Activated T-cell treated with anti-CD3 and anti-CD28 coated beads, Interleukin-2, amount 50 U/mL, for 24 hours (primary cell): ENCODE measurements around the gene HVCN1.
"Not testable (repeated sequence)": the region's sequence is repeated elsewhere in the genome, so short reads cannot be mapped to it uniquely, and the experiment has no call there.

ENCODE experiments used
- DNase-seq: peaks from one replicate; pipeline ENCODE4 v3.0.0-alpha.2; 2020
- H3K27ac Mint-ChIP-seq: 2 replicates; pipeline ENCODE4 v1.8.0; 2020; ENCODE audit warnings: mild to moderate bottlenecking, mixed read lengths
- H3K27me3 Mint-ChIP-seq: 2 replicates; pipeline ENCODE4 v1.8.0; 2020; ENCODE audit warnings: mixed read lengths
- H3K36me3 Mint-ChIP-seq: 2 replicates; pipeline ENCODE4 v1.8.0; 2020; ENCODE audit warnings: low read depth, mixed read lengths
- H3K4me1 Mint-ChIP-seq: 2 replicates; pipeline ENCODE4 v1.8.0; 2020; ENCODE audit warnings: low read depth, mixed read lengths
- H3K4me3 Mint-ChIP-seq: 2 replicates; pipeline ENCODE4 v1.8.0; 2020; ENCODE audit warnings: mild to moderate bottlenecking, moderate library complexity, mixed read lengths
- H3K9me3 Mint-ChIP-seq: 2 replicates; pipeline ENCODE4 v1.8.0; 2020; ENCODE audit warnings: mixed read lengths

HVCN1 gene

DNA sequence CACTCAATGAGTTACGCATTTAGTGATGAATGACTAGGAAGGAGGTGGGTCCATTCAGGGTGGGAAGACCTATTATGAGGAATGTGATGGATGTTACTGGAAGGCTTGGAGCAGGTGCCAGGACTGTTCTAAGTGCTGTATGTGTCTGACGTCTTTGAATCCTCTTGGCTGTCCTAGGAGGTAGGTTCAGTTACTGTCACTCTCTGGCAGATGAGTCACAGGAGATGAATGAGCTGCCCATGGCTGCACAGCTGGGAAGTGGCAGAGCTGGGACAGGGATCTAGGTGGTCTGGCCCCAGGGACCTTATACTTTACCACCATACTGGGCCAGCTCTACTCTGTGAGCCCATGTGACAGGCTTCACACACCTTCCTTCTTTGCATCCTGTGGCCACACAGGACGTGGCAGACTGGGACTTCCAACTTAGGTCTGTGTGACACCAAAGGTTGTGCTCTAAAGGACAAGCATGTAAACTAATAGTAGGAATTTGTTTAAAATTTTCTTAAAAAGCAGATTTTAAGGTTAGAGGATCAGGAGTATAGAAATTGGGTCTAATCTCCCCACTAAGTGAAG, 51.0 kb downstream of the HVCN1 start:
- no peak overlapping the region for H3K27ac Mint-ChIP-seq
- no peak for DNase-seq
- H3K4me1 Mint-ChIP-seq, result peaks cover 42% of the 10 kb centered on the region
- H3K36me3 Mint-ChIP-seq, result no peaks in the 10 kb centered on the region
- H3K27me3 Mint-ChIP-seq, result no peaks in the 10 kb centered on the region
- H3K4me3 Mint-ChIP-seq, result no peak overlapping the region
- H3K9me3 Mint-ChIP-seq, result no peaks in the 10 kb centered on the region

DNA sequence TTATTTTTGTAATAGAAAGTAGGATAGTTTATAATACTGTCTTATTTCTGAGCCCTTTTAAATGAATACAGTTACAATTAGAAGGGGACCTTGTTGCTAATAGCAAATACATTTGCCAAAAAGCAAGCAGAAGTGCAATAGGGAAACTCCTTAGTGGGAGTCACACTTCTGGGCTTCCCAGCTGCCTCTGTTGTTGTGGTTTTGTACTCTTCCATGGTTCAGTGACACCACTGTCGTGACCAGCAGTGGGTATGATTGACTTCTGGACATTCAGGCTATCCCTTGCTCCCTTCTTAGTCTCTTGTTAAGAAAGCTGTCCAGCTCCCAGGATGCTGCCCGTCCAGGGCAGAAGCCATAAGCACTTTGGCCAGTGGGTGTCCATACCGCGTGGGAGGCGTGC, 52.4 kb downstream of the HVCN1 start:
- Mint-ChIP-seq H3K4me3 (no peak overlapping the region), H3K27me3 (no peaks in the 10 kb centered on the region), H3K4me1 (peaks cover 37% of the 10 kb centered on the region), H3K9me3 (no peaks in the 10 kb centered on the region), H3K27ac (no peak overlapping the region), H3K36me3 (no peaks in the 10 kb centered on the region)
- no peak for DNase-seq

DNA sequence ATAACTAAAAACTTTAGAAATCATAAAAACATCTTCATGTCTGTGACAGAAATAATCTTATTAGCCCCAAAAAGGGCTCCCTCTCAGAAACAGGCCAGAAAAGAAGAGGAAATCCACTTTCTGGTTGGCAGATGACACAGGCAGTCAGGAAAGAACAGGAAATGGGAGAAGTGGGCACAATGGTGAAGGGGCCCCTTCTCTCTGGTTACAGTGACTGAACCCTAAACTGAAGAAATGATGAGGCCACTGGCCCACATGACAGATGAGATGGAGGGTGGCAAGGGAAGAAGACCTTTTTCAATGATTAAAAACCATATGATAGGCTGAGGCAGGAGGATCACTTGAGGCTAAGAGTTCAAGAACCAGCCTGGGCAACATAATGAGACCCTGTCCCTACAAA, 53.9 kb downstream of the HVCN1 start:
- H3K27ac Mint-ChIP-seq, result peak overlapping the region; percentile 38
- no peaks in the 10 kb centered on the region for H3K27me3 Mint-ChIP-seq

DNA sequence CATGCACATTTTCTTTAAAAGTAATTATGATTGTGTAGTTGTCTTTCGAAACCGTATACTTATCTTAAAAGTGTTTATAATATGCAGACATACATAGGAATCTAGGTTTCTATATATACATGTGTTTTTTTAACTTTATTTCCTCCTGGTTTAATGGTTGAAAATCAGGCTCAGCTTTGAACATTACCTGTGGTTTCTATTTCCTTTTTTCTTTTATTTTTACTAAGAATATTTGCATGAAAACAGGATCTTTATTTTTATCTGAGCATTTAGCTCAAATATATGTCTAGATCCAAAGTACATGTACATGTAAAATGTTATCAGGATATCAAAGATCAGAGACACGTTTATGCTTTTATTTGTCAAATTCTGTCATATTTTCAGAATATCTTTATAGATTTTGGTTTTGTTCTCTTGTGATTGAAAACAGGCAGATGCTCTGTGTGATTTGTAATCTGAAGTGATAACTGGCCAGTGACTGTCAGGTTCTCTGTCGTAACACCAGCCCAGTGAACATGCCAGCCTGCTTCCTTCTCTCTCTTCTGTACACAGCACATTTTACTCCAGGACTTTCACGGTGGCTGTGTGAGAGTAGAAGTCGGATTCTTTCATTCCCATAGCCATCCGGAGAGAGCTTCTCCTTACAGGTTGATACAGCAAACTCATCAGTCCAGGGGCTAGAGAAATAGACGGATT, 61.3 kb downstream of the HVCN1 start:
- H3K4me3 Mint-ChIP-seq, result no peak overlapping the region
- H3K36me3 Mint-ChIP-seq, result peaks cover 12% of the 10 kb centered on the region
- H3K27me3 Mint-ChIP-seq, result no peaks in the 10 kb centered on the region
- H3K27ac Mint-ChIP-seq, result no peak overlapping the region
- DNase-seq, result no peak
- no peaks in the 10 kb centered on the region for H3K9me3 Mint-ChIP-seq
- H3K4me1 Mint-ChIP-seq, result peaks cover 10% of the 10 kb centered on the region

More for the DNA sequence above, 53.9 kb downstream of the HVCN1 start:
- Mint-ChIP-seq H3K4me3 (no peak overlapping the region), H3K4me1 (peaks cover 37% of the 10 kb centered on the region), H3K9me3 (no peaks in the 10 kb centered on the region), H3K36me3 (no peaks in the 10 kb centered on the region)
- DNase-seq, result no peak

DNA sequence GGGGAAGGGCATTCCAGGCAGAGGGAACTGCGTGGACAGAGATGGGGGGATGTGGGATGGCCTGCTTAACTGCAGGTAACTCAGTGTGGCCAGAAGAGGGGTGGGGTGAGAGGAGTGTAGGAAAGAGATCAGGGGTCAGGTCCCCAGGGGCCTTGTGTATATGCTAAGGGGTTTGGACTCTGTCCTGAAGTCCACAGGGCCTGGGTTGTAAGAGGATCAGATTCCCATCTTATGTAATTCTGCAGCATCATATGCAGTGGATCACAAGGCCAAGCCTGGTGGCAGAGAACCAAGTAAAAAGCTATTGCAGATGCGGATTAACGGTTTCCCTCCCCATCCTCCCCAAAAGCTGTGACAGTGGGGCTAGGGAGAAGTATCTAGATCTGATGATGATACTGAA, 66.3 kb downstream of the HVCN1 start:
- H3K4me1 Mint-ChIP-seq, result peaks cover 22% of the 10 kb centered on the region
- H3K9me3 Mint-ChIP-seq, result no peaks in the 10 kb centered on the region
- no peak overlapping the region for H3K4me3 Mint-ChIP-seq
- no peak for DNase-seq
- no peaks in the 10 kb centered on the region for H3K36me3 Mint-ChIP-seq
- H3K27me3 Mint-ChIP-seq, result no peaks in the 10 kb centered on the region
- no peak overlapping the region for H3K27ac Mint-ChIP-seq

DNA sequence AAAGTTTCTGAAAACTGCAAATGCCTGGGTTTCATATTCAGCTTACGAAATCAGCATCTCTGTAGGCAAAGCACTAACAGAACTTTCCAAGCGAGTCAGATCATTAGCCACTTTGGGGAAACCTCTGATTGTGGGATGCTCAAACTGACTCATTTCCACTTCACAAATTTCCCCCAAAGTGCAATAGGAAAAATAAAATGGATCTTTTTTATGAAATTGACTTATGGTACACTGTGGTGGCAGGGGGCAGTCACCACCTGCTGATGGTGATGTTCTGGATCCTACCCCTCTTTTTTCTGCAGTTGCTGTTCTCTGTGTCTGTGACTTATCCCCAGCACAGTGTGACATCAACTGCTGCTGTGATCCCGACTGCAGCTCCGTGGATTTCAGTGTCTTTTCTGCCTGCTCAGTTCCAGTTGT, 69.4 kb downstream of the HVCN1 start:
- H3K27ac Mint-ChIP-seq, result peak overlapping the region; percentile 87
- no peaks in the 10 kb centered on the region for H3K36me3 Mint-ChIP-seq
- no peaks in the 10 kb centered on the region for H3K27me3 Mint-ChIP-seq
- DNase-seq, result peak; percentile 41
- no peaks in the 10 kb centered on the region for H3K9me3 Mint-ChIP-seq
- peaks cover 31% of the 10 kb centered on the region for H3K4me1 Mint-ChIP-seq
- peak overlapping the region; percentile 43 for H3K4me3 Mint-ChIP-seq

DNA sequence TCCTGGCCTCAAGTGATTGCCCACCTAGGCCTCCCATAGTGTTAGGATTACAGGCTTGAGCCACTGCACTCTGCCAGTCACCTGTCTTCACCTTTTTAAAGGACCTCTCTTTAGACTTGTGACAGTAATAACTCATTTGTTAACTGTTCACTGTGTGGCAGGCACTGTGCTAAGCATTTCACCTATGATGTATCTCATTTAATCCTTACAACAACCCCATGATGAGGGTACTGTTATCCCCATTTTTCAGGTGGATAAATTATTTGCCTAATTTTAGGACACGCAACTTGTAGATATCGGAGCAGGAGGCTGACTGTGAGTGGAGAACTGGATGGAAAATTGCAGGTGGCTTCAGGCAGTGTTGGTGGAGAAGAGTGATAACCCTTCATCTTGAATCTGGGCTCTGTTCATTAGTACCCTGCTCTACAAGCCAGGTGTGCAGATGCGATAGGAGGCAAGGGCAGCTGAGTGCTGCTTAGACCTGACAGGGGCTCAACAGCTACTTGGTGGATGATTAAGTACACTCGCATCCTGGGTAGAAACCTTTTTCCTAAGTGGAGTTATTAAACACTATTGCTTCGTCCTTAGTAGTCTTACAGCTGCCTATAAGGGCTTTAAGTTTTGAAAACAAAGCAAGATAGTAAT, 72.3 kb downstream of the HVCN1 start:
- DNase-seq, result no peak
- Mint-ChIP-seq H3K27me3 (no peaks in the 10 kb centered on the region), H3K27ac (no peak overlapping the region), H3K9me3 (no peaks in the 10 kb centered on the region), H3K4me3 (no peak overlapping the region), H3K4me1 (peaks cover 38% of the 10 kb centered on the region), H3K36me3 (no peaks in the 10 kb centered on the region)

DNA sequence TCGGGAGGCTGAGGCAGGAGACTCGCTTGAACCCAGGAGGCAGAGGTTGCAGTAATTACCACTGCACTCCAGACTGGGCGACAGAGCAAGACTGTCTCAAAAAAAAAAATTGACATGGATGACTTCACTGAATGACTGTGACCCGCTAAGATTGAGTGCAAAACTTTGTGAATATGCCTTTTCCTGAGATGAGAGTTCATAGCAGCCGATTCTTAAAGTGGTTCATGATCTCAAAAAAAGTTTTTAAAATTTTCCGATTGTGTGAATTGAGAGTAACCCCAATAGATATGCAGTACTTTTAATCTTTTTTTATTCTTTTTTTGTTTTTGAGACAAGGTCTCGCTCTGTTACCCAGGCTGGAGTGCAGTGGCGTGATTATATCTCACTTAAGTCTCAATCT, 73.7 kb downstream of the HVCN1 start:
- Mint-ChIP-seq H3K27ac (peak overlapping the region; percentile 40), H3K27me3 (no peaks in the 10 kb centered on the region), H3K4me1 (peaks cover 35% of the 10 kb centered on the region), H3K36me3 (no peaks in the 10 kb centered on the region), H3K9me3 (no peaks in the 10 kb centered on the region), H3K4me3 (peak overlapping the region; percentile 85)
- no peak for DNase-seq

DNA sequence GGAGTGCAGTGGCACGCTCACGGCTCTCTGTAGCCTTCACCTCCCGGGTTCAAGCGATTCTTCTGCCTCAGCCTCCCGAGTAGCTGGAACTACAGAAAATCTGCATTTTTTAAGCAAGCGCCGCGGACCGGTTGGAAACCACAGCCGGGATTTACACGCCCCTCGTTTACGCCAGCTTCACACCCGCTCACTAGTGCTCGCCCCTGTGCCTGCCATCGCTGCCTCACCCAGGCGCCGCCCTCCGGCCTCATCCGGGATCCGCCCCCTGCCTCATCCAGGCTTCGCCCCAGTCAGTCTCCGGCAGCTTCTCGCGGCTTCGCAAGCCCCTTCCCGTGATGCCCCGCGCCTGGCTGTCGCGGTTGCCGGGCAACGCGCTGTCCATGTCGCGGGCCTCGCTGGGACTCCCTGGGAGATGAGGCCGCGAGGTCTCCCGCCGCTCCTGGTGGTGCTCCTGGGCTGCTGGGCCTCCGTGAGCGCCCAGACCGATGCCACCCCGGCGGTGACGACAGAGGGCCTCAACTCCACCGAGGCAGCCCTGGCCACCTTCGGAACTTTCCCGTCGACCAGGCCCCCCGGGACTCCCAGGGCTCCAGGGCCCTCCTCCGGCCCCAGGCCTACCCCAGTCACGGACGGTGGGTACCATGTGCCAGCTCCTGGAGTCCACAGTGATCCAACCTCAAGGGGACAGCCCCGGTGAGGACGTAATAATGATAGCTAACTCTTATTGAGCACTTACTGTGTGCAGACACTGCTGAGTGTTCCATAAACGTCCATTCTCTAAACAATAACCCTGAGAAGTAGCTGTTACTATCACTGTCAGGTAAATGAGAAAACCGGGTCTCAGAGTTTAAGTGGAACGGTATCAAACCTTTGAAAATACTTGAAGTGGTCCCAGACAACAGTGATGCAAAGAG, 74.9 kb downstream of the HVCN1 start, which contains the start of gene TCTN1:
TCTN1 (plus strand) TSS at position 359 of the 914 bp plus-strand sequence; CDS start at position 413, 54 bp downstream.
- H3K27ac Mint-ChIP-seq, result peak within 1 kb of the TSS; percentile 92
- peak; percentile 98 for DNase-seq
- H3K4me3 Mint-ChIP-seq, result peak within 1 kb of the TSS; percentile 85
- no peaks in the 10 kb centered on the region for H3K9me3 Mint-ChIP-seq
- no peaks in the 10 kb centered on the region for H3K36me3 Mint-ChIP-seq
- peaks cover 24% of the 10 kb centered on the region for H3K4me1 Mint-ChIP-seq
- H3K27me3 Mint-ChIP-seq, result no peaks in the 10 kb centered on the region

DNA sequence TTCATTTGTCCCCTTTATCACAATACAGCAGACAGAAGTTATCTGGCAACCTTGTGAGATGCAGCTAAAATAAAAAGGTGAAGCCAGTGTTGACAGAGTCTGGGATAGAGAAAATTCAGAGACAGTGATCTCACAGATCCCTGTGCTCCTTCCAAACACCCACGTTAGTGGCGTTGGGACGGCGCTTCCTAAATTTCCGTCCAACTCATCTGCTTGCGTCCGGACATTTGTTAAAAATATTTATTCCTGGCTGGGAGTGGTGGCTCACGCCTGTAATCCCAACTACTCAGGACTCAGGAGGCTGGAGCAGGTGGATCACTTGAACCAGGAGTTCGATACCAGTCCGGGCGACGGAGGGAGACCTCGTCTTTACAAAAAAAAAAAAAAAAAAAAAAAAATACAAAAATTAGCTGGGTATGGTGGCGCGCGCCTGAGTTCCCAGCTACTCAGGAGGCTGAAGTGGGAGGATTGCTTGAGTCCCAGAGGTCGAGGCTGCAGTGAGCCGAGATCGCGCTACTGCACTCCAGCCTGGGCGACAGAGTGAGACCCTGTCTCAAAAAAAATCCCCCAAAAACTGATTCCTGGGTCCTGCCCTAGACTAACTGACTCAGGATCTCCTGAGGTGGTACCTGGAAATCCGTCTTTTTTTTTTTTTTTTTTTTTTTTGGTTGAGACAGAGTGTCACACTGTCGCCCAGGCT, 75.7 kb downstream of the HVCN1 start:
- Mint-ChIP-seq H3K27me3 (no peaks in the 10 kb centered on the region), H3K27ac (peak overlapping the region; percentile 92), H3K4me1 (peaks cover 20% of the 10 kb centered on the region), H3K4me3 (peak overlapping the region; percentile 85), H3K36me3 (no peaks in the 10 kb centered on the region), H3K9me3 (no peaks in the 10 kb centered on the region)
- no peak for DNase-seq

DNA sequence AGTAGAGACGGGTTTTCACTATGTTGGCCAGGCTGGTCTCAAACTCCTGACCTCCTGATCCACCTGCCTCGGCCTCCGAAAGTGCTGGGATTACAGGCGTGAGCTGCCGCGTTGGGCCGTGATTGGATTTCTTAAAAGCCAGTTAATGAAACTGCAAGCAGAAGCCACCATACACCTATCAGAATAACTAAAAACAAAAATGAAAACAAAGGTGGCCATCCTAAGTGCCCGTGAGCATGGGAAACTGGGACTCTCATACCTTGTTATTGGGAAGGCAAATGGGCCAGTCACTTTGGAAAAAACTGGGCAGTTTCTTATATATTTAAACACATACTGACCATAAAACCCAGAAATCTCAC, 82.7 kb downstream of the HVCN1 start:
- Mint-ChIP-seq H3K27me3 (no peaks in the 10 kb centered on the region), H3K27ac (peak overlapping the region; percentile 86), H3K9me3 (no peaks in the 10 kb centered on the region), H3K4me3 (peak overlapping the region; percentile 79), H3K4me1 (peaks cover 11% of the 10 kb centered on the region), H3K36me3 (no peaks in the 10 kb centered on the region)
- no peak for DNase-seq

DNA sequence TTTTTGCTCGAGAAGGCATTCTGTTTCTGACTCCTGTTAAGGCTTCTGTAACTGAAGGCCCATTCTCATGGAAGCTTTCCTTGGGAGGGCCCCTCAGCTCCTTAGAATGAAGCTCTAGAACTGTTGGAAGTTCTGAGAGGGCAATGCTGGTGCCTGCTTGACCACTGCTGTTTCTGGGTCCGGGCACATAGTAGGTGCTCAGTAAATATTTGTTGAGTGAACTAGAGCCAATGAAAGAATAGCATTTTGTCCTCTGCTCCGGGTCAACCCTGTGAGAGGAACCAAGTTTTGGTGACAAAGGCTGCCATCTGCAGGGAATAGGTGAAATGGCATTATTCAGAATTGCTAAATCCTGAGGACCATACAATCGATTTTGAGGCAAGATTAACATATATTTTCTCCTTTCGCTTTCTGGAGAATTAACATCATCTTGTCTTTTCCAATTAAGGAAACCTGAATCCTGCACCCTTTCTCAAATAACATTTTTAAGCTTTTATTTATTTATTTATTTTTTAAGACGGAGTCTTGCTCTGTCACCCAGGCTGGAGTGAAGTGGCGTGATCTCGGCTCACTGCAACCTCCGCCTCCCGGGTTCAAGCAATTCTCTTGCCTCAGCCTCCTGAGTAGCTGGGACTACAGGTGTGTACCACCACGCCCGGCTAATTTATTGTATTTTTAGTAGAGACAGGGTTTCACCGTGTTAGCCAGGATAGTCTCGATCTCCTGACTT, 86.7 kb downstream of the HVCN1 start:
- H3K27ac Mint-ChIP-seq, result peak overlapping the region; percentile 59
- not testable (repeated sequence) for H3K27me3 Mint-ChIP-seq
- DNase-seq, result peak; percentile 46

DNA sequence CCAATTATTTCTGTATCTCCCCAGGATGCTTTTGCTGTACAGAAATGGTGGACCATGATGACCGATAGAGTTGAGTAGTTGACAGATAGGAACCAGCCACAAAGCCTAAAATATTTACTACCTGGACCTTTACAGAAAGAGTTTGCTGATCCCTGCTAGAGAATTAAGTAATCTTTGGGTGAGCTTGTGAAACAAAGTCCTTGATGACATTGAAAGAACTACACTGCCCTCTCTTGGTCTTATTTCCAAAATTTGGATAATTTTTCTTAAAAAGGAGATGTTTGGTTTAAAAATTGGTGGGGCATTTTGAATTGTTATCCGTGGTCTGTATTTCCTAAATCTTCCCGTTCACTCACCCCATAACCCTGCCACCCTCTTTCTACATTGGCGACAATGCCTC, 88.7 kb downstream of the HVCN1 start:
- no peaks in the 10 kb centered on the region for H3K9me3 Mint-ChIP-seq
- H3K4me1 Mint-ChIP-seq, result peaks cover 11% of the 10 kb centered on the region
- no peak overlapping the region for H3K27ac Mint-ChIP-seq
- no peaks in the 10 kb centered on the region for H3K36me3 Mint-ChIP-seq
- no peak for DNase-seq
- H3K27me3 Mint-ChIP-seq, result no peaks in the 10 kb centered on the region
- H3K4me3 Mint-ChIP-seq, result no peak overlapping the region

More for the DNA sequence above, 86.7 kb downstream of the HVCN1 start:
- H3K4me3 Mint-ChIP-seq, H3K9me3 Mint-ChIP-seq, H3K36me3 Mint-ChIP-seq: not testable (repeated sequence)
- peaks cover 17% of the 10 kb centered on the region for H3K4me1 Mint-ChIP-seq
